Spleen (tissue), 7 donors: ENCODE data around the gene WBP1L.
"Not testable (repeated sequence)": the region's sequence is repeated elsewhere in the genome, so short reads cannot be mapped to it uniquely, and the experiment has no call there.

Source experiments
- POLR2A ChIP-seq, 3 donors: fragments of 450-650 bp; IDR thresholded peaks; one replicate each; pipeline ENCODE4 v1.5.1; 2017; ENCODE audit warnings: antibody characterized with exemption in 3 of 3, mild to moderate bottlenecking in 1 of 3
- POLR2AphosphoS5 ChIP-seq, 3 donors: sonication (generic); formaldehyde crosslinking; IDR thresholded peaks; one replicate each; pipeline ENCODE4 v1.5.1; 2017; ENCODE audit warnings: antibody characterized with exemption in 3 of 3
- TF ChIP-seq, protein P1 (sequence below), 11 experiments: fragments of 200-600 bp in 7 of 11; fragments of 450-650 bp in 4 of 11; sonication (generic) in 4 of 11; IDR thresholded peaks in 8 of 11; conservative IDR thresholded peaks in 3 of 11; 1 replicate in 7 of 11; 2 replicates in 4 of 11; pipeline versions ENCODE4 v1.4.0 to v1.8.0; 2016 to 2021; ENCODE audit warnings: antibody characterized with exemption in 11 of 11, inconsistent platforms in 4 of 11, mild to moderate bottlenecking in 1 of 11
- donor health status: DM: no; HTN: no; CAD: no; lungs with moderate emphysema.
- donor health status: DM: no; HTN: no; CAD: no.
- donor health status: DM: no; HTN: no; CAD: no.

DNA sequence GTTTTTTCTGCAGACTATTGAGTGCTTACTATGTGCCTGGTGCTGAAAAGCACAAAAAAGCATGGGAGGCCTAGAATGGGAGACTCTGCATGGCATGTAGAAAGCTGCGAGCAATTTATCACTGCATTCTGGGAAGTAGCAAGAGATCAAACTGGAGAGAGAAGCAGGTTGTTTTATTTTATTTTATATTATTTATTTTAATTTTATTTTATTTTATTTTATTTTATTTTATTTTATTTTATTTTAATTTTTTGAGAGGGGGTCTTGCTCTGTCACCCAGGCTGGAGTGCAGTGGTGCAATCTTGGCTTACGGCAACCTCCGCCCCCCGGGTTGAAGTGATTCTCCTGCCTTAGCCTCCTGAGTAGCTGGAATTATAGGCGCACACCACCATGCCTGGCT, 76.3 kb downstream of the WBP1L start:
- TF ChIP-seq, protein P1, sequence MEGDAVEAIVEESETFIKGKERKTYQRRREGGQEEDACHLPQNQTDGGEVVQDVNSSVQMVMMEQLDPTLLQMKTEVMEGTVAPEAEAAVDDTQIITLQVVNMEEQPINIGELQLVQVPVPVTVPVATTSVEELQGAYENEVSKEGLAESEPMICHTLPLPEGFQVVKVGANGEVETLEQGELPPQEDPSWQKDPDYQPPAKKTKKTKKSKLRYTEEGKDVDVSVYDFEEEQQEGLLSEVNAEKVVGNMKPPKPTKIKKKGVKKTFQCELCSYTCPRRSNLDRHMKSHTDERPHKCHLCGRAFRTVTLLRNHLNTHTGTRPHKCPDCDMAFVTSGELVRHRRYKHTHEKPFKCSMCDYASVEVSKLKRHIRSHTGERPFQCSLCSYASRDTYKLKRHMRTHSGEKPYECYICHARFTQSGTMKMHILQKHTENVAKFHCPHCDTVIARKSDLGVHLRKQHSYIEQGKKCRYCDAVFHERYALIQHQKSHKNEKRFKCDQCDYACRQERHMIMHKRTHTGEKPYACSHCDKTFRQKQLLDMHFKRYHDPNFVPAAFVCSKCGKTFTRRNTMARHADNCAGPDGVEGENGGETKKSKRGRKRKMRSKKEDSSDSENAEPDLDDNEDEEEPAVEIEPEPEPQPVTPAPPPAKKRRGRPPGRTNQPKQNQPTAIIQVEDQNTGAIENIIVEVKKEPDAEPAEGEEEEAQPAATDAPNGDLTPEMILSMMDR (IDR thresholded peaks at IDR 0.05 in 8 of 11, conservative IDR thresholded peaks at IDR 0.05 in 3 of 11), result not testable (repeated sequence)
- not testable (repeated sequence) for TF ChIP-seq POLR2A, POLR2AphosphoS5 (IDR thresholded peaks at IDR 0.05)
